Activated CD8-positive, alpha-beta memory T cell treated with anti-CD3 and anti-CD28 coated beads for 36 hours (primary cell): Measurements from ENCODE around the gene PDS5B. TPM values are rescaled to one million over a fixed set of nuclear protein-coding genes. Genes with fewer than 3 reads are reported as not detected.
"Not testable (repeated sequence)": the region's sequence is repeated elsewhere in the genome, so short reads cannot be mapped to it uniquely, and the experiment has no call there.

Experiments used
- CTCF ChIA-PET: fragments of 350-600 bp; sonication (Branson Sonifier 250); formaldehyde crosslinking; loops from one replicate; lab custom pipeline; 2021; ENCODE audit warnings: antibody characterized with exemption; lab: Charles Lee
- POLR2A ChIA-PET: fragments of 350-600 bp; sonication (Branson Sonifier 250); formaldehyde crosslinking; loops from one replicate; lab custom pipeline; 2021; ENCODE audit warnings: antibody characterized with exemption; lab: Charles Lee
- total RNA-seq, 2 experiments: library from RNA; stranded (reverse); gene quantifications; one replicate each; pipeline ENCODE4 v1.2.3, GENCODE V29; 2021

PDS5B gene, protein sequence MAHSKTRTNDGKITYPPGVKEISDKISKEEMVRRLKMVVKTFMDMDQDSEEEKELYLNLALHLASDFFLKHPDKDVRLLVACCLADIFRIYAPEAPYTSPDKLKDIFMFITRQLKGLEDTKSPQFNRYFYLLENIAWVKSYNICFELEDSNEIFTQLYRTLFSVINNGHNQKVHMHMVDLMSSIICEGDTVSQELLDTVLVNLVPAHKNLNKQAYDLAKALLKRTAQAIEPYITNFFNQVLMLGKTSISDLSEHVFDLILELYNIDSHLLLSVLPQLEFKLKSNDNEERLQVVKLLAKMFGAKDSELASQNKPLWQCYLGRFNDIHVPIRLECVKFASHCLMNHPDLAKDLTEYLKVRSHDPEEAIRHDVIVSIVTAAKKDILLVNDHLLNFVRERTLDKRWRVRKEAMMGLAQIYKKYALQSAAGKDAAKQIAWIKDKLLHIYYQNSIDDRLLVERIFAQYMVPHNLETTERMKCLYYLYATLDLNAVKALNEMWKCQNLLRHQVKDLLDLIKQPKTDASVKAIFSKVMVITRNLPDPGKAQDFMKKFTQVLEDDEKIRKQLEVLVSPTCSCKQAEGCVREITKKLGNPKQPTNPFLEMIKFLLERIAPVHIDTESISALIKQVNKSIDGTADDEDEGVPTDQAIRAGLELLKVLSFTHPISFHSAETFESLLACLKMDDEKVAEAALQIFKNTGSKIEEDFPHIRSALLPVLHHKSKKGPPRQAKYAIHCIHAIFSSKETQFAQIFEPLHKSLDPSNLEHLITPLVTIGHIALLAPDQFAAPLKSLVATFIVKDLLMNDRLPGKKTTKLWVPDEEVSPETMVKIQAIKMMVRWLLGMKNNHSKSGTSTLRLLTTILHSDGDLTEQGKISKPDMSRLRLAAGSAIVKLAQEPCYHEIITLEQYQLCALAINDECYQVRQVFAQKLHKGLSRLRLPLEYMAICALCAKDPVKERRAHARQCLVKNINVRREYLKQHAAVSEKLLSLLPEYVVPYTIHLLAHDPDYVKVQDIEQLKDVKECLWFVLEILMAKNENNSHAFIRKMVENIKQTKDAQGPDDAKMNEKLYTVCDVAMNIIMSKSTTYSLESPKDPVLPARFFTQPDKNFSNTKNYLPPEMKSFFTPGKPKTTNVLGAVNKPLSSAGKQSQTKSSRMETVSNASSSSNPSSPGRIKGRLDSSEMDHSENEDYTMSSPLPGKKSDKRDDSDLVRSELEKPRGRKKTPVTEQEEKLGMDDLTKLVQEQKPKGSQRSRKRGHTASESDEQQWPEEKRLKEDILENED (N-terminal part only)
- total RNA-seq, result 10 to 100 TPM; 45.6 to 47.2 TPM

DNA sequence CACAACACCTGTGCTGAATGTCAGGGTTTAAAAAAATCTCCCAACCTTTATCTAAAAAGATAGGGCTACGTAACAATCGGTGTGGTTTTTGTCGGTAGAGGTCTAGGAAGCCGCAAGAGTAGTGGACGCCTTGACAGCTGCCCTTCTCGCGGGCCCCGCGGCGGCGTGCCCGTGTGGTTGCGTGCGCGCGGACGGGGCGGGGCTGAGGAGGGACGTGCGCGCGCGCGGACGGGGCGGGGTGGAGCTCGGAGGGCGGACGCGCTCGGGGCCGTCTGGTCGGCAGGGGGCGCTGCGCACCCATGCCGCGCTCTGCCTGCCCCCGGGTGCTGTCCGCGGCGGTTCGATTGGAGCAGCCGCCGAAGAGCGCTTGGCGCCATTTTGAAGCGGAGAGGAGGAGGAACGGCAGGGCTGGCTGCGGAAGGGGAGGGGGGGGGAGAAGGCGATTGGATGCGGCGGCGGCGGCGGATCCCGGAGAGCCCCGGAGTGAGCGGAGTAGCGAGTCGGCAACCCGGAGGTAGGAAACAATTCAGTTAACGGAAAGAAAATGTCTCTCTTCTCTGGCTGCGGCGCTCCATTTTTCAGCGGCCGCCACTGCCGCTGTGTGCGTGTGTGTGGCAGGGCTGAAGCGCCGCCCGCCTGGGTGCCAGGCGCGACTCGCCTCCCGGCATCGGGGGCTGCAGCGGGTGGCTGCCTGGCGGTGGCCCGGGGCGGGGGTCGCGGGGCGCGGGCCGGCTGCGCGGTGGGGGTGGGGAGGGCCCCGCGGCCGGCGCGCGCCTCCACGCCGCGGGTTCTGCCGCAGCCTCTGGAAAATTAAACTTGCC is at the start of gene PDS5B:
Gene PDS5B (plus strand): TSS at position 373 of the 821 bp plus-strand sequence. CDS start 62,321 bp downstream, outside the sequence.
- ChIA-PET POLR2A (interaction anchor here (0.7 to 1.1 kb wide), 4 partner anchors 59 to 272 kb away, joined by 3 to 11 read pairs (median 6); partner anchors contain the start of gene ZAR1L), CTCF (interaction anchor here (0.6 to 2.2 kb wide), 19 partner anchors 10 to 689 kb away, joined by 3 to 15 read pairs (median 4); partner anchors contain the start of gene N4BP2L1)

DNA sequence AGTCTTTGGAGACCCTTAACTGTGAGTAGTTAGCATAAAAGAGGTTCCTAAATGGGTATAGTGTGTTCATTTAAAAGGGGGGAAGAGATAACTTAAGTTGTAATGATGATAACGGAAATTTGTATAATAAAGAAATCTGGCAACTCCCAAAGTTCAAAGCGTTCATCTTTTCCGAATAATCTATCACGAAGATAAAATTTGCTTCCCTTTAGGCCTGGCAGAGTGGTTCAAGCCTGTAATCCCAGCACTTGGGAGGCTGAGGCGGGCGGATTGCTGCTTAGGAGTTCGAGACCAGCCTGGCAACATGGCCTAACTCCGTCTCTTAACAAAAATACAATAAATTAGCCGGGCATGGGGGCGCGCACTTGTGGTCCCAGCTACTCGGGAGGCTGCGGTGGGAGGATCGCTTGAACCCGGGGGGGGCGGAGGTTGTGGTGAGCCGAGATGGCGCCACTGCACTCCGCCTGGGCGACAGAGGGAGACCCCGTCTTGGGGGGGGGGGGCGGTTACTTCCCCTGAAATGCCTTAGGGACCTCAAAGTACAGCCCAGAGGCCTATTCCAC is 48.6 kb upstream of the PDS5B start:
- POLR2A ChIA-PET, result interaction anchor here (0.6 to 2.9 kb wide), 4 partner anchors 47 to 222 kb away, joined by 3 to 12 read pairs (median 7); partner anchors contain the start of genes BRCA2, N4BP2L1 and ZAR1L

DNA sequence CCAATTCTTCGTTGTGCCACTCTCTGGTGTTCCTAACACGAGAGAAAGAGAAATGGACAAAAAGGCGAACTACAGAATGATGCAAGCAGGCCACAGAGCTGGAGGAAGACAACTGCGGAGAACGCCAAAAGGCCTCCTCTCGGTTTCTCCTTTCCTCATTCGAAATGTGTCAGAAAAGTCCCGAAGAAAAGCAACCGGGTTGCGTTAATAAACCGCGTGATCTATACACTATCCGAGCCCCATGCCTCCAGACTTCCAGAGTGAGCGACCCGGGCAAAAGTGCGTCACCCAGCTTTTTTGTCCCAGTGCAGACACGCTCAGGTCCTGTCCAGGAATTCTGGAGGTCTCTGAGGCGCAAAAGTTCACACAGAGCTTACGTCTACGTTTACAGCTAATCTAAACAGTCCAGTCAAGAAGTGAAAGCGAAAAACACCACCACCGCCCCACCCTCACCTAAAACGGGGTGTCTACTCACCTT is 48.1 kb upstream of the PDS5B start:
- CTCF ChIA-PET, result interaction anchor here (1.0 to 1.4 kb wide), 3 partner anchors 10 to 110 kb away, joined by 3 to 4 read pairs (median 3); partner anchors contain the start of gene N4BP2L1
- POLR2A ChIA-PET, result interaction anchor here (0.6 to 2.9 kb wide), 5 partner anchors 46 to 223 kb away, joined by 3 to 12 read pairs (median 5); partner anchors contain the start of genes BRCA2, N4BP2L1 and ZAR1L

More for the DNA sequence above, 48.6 kb upstream of the PDS5B start:
- CTCF ChIA-PET, result interaction anchor here (1.2 to 1.4 kb wide), 2 partner anchors 12 to 43 kb away, joined by 3 read pairs; no protein-coding TSS in a partner anchor

DNA sequence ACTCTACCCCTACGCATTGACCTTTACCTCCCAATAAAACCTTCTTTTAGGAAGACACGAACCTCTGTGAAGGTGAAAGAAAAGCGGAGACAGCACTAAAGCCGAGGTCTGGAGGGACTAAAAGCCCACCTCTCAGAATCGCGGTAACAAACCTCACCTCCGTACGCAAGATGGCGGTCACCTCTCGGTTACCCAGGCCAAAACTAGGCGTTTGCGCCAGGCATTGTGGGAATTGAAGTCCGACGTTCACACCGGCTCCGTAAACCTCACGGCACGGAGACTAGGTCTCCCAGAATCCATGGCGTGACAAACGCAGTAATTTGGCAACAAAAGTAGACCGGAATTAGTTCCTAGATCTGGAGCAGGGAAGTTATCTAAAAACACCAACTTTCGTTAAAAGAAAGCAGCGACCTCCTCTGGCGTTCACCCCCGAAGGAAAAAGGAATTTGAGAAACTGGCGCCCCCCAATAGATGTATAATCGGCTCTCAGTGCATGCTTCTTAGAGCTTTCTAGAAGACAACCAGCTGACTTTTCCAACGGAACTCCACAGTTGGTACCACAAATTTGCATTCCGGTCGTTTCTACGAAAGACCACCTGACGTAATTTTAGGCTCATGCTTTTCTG is 47.5 kb upstream of the PDS5B start, which contains the start of gene N4BP2L2:
Gene N4BP2L2 (minus strand): TSS at position 175 of the 626 bp plus-strand sequence. CDS start 1,768 bp downstream, outside the sequence.
- POLR2A ChIA-PET, result interaction anchor here (0.6 to 2.9 kb wide), 5 partner anchors 8 to 669 kb away, joined by 3 to 12 read pairs (median 6); partner anchors contain the start of genes BRCA2, N4BP2L1 and ZAR1L
- CTCF ChIA-PET, result interaction anchor here (1.0 to 1.4 kb wide), 4 partner anchors 11 to 111 kb away, joined by 3 to 4 read pairs (median 3); partner anchors contain the start of gene N4BP2L1

DNA sequence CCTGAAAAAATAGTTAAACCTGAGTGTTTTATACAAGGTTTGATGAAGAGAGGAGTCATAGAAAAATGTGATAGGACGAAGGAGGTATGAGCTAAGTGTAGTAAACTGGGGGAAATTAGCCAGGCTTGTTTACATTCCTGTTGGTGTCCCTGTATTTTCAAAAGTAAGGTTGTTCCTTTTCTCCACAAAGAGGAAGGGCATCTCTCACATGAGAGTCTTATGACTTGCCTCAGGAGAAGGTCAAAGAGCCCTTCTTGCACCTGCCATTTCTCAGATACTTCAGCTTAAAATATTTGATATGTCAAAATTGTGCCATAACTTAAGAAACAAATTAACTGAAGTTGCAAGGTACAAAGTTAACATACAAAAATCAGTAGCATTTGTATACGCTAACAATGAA is 44.0 kb upstream of the PDS5B start:
- ChIA-PET CTCF (no interaction called here), POLR2A (no interaction called here)

DNA sequence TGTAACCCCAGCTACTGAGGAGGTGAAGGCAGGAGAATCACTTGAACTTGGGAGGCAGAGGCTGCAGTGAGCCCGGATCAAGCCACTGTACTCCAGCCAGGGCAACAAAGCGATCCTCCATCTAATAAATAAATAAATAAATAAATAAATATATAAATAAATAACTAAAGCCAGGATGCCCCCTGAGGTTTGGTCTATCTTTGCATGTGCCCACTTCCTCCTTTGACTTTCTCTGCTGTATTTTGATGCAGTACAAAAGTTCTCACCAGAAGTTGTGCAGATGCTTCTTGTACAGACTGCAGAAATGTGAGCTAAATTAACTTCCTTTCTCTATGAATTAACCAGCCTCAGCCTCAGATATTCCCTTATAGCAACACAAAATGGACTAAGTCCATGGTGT is 41.2 kb upstream of the PDS5B start:
- CTCF ChIA-PET, result no interaction called here

DNA sequence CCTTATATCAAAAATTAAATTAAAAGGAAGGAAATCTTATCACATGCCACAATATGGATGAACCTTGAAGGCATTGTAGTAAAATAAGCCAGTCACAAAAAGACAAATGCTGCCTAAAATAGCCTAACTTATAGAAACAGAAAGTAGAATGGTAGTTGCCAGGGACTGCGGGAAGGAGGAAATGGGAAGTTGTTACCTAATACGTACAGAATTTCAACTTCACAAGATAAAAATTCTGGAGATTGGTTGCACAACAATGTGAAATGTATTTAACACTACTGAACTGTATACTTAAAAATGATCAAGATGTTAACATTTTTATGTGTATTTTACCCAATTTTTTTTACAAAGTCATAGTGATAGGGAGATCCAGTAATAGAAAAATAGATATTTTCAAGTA is 37.4 kb upstream of the PDS5B start:
- CTCF ChIA-PET, result no interaction called here
- POLR2A ChIA-PET, result no interaction called here

More for the DNA sequence above, 41.2 kb upstream of the PDS5B start:
- POLR2A ChIA-PET, result no interaction called here

DNA sequence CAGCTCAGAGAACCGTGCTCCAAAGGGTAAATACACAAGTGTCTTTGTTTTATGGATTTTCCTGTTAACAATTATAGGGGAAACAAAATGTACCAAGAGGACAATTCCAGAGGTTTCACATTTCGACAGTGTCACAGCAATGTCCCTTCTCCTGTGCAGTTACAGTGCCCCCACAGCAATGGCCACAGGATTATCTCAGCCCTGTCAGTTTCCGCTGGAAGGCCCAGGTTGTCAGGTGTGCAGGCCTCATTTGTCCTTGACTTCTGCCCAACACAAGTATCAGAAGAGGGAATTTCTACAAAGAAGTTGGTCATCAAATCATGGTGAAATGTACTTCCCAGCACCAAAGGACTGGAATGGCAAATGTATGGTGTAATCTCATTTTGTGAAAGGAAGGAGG is 36.5 kb upstream of the PDS5B start:
- ChIA-PET CTCF (interaction anchor here (0.5 to 0.6 kb wide), 2 partner anchors 20 to 36 kb away, joined by 3 read pairs; partner anchors contain the start of gene PDS5B), POLR2A (no interaction called here)

DNA sequence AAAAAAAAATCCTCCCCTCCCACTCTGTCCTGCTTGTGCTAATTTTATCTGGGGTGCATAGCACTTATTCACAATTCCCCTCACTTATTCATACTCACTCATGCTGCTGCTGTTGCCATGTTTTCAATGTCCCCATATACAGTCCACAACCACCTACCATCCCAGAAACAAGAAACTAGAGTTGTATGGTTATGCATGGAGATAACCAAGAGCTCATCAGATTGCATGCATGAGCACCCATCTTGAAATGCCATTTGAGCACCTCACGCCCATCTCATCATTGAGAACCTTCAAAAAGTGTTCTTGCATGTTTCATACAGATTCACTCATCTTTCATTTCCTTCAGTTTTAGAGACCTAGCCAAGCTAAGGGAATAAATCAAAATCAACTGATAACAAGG is 32.5 kb upstream of the PDS5B start:
- POLR2A ChIA-PET, result no interaction called here
- CTCF ChIA-PET, result no interaction called here

DNA sequence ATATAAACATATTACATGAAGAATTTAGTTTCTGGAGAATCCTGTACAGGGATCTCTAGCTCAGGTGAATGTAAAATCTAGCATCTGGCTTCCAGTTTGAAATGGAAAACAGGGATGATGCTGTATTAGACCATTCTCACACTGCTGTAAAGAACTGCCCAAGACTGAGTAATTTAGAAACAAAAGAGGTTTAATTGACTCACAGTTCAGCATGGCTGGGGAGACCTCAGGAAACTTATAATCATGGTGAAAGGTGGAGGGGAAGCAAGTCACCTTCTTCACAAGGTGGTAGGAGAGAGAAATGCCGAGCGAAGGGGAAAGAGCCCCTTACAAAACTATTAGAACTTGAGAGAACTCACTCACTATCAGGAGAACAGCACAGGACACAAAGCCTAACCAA is 30.6 kb upstream of the PDS5B start:
- CTCF ChIA-PET, result no interaction called here
- POLR2A ChIA-PET, result no interaction called here

DNA sequence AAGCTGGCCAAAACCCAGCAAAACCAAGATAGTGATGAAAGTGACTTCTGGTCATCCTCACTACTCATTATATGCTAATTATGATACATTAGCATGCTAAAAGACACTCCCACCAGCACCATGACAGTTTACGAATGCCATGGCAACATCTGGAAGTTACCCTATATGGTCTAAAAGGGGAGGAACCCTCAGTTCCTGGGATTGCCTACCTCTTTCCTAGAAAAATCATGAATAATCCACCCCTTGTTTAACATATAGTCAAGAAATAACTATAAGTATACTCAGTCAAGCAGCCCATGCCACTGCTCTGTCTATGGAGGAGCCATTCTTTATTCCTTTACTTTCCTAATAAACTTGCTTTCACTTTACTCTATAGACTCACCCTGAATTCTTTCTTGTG is 25.4 kb upstream of the PDS5B start:
- CTCF ChIA-PET, POLR2A ChIA-PET: not testable (repeated sequence)

DNA sequence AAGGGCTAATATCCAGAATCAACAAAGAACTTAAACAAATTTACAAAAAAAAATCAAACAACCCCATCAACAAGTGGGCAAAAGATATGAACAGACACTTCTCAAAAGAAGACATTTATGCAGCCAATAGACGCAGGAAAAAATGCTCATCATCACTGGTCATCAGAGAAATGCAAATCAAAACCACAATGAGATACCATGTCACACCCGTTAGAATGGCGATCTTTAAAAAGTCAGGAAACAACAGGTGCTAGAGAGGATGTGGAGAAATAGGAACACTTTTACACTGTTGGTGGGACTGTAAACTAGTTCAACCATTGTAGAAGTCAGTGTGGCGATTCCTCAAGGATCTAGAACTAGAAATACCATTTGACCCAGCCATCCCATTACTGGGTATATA is 10.6 kb upstream of the PDS5B start:
- CTCF ChIA-PET, POLR2A ChIA-PET: not testable (repeated sequence)

DNA sequence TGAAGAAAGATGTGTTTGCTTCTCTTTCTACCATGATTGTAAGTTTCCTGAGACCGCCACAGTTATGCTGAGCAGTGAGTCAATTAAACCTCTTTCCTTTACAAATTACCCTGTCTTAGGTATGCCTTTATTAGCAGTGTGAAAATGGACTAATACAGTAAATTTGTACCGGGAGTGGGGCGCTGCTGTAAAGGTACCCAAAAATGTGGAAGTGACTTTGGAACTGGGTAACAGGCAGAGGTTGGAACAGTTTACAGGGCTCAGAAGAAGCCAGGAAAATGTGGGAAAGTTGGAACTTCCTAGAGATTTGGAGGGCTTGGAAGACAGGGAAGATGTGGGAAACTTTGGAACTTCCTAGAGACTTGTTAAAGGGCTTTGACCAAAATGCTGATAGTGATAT is 9.2 kb upstream of the PDS5B start:
- POLR2A ChIA-PET, result no interaction called here
- CTCF ChIA-PET, result interaction anchor here (1.0 kb wide), 1 partner anchor 74 kb away, joined by 3 read pairs; no protein-coding TSS in a partner anchor

DNA sequence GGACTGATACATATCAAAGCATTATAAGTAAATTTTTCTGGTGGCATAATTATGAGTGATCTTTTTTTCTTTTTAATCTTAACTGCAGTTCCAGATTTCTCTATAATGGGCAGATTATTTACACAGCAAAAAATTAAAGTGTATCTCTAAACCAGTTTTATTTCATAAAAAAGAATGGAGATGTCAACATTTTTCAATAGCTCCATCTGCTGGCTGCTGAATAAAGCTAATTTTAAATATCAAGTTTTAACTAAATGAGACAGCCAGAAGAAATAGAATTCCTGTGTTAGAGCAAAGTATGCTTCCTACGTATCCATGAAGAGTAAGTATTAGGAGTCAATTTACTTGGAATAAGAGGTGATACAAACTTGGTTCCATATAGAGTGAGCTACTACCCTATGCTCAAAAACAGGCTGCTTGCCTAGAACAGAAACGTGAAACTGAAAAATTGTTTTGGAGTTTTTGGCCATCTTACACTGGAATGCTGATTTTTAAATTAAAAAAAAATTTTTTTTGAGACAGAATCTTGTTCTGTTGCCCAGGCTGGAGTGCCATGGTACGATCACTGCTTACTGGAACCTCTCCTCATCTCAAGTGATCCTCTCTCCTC is 5.0 kb upstream of the PDS5B start:
- CTCF ChIA-PET, result interaction anchor here (0.8 to 1.4 kb wide), 7 partner anchors 17 to 671 kb away, joined by 3 to 4 read pairs (median 3); partner anchors contain the start of gene N4BP2L2
- POLR2A ChIA-PET, result no interaction called here

DNA sequence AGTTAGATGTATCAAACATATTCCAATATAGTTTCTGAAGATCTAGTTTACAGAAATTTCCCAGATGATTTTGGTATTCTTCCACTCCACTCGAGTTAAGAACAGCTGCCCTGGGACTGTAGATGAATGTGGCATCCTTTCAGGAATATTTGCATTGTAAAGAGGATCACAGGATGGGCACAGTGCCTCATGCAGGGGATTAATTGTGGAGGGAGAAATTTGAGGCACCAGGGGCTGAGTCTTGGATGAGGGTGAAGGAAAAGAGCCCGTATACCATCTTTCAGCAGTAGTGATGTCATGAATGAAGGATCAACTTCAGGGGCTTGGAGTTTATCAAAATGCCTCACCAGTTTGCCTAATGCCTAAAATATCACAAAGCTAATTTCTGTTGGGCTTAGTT is 4.0 kb upstream of the PDS5B start:
- CTCF ChIA-PET, result interaction anchor here (0.7 to 1.5 kb wide), 6 partner anchors 16 to 1343 kb away, joined by 3 to 6 read pairs (median 3); no protein-coding TSS in a partner anchor
- POLR2A ChIA-PET, result no interaction called here

DNA sequence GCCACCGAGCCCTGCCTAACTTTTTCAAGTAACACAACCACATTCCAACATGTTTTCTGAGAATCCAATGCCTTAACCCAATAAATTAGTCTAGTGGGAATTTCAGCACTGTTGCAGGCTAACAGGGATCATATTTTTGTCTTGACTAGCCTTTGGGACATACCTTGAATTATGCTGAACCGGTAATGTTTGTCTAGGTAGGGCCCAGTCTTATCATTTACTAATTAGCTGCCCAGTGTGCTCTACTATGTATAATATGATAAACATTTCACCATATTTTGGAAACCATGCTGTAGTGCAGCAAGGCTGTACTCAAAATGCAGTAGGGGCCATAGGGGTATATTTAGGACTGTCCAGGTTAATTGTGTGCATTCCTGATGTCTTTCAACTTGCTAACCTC is 3.3 kb upstream of the PDS5B start:
- ChIA-PET POLR2A (no interaction called here), CTCF (interaction anchor here (0.7 to 1.5 kb wide), 3 partner anchors 201 to 1344 kb away, joined by 3 to 6 read pairs (median 3); no protein-coding TSS in a partner anchor)
